Cardiac septum (tissue), 1 donor: ENCODE results near the gene IGFL4. TPM values are rescaled to one million over a fixed set of nuclear protein-coding genes. Genes with fewer than 3 reads are reported as not detected.
A peak's percentile ranks its signal among the peaks of the same experiment; 100 is the strongest.

Experiments
- DNase-seq: peaks from one replicate; pipeline ENCODE4 v3.0.0-alpha.2; 2020; ENCODE audit warnings: low spot score
- intact Hi-C: fragments of 100-400 bp; cut with DNase I; formaldehyde crosslinking; loops from one replicate; pipeline ENCODE4 v1.14.0; 2022
- microRNA-seq: library from miRNA; unstranded; fragments of <30 nt; microRNA quantifications from one replicate; pipeline ENCODE4 v1.2.0, GENCODE V29; 2020
- total RNA-seq: library from RNA; stranded (reverse); fragmentation: NEBNext Ultra II Directional; extraction: Animal tissue kit (Norgen Biotek cat#: 25700); gene quantifications from one replicate; pipeline ENCODE4 v1.2.1, GENCODE V29; 2021
- donor health status: DM: no; HTN: no; CAD: no.

The IGFL4 gene
- total RNA-seq, 1 donor from 2014 or later, result not detected

DNA sequence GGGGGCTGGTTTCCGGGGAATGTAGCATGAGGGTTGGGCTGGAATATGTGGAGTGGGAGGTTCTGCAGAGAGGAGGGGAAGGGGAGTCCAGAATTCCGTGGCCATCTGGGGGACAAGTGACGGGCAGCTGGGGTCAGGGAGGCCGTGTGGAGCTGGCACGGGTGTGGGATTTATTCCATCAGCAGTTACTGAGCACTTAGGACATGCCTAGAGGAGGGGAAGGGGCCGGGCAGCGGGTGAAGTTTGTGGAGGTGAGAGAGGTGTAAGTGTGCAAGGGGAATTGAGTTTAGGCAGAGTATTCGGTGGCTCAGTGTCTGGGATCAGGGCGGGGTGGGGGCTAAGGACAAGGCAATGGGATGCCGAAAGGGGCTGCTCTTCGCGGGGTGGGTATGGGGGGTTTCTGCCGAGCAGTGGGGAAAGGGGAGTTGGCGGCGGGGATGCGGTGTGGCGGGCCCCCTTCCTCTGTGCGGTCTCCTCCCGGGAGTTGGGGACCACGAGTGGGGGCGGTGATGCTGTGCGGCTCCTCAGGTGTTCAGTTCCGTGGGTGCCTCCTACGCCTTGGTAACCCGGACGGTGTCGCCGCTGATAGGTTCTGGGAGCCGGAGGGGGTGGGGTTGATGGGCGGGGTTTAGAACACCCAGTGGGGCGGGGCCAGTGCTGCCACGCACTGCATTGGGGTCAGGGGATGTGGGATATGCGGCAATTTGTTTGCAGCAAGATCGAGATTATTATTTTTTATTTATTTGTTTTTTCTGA is 40.1 kb downstream of the IGFL4 start:
- no peak for DNase-seq
- intact Hi-C loops, result no loop called here

DNA sequence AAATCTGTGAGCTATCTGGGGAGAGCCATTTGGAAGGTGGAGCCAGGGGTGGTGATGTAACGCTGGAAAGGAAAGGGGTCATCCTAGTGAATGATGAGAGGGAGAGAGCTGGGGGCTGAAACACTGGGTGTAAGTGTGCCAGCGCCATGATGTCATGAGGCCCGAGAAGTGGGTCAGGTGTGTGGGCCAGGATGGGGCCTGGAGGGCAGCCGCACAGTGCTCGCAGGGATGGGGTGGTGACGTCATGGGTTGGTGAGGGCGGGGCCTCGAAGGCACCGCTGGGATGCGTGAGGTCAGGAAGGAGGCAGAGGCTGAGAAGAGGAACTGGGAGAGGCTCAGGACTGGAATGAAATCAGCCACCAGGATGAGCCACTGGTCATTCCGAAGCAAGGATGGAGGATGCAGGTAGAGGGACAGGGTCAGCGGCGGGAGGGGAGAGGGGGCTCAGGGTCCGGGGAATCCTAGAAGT is 41.1 kb downstream of the IGFL4 start:
- intact Hi-C loops, result no loop called here
- no peak for DNase-seq

DNA sequence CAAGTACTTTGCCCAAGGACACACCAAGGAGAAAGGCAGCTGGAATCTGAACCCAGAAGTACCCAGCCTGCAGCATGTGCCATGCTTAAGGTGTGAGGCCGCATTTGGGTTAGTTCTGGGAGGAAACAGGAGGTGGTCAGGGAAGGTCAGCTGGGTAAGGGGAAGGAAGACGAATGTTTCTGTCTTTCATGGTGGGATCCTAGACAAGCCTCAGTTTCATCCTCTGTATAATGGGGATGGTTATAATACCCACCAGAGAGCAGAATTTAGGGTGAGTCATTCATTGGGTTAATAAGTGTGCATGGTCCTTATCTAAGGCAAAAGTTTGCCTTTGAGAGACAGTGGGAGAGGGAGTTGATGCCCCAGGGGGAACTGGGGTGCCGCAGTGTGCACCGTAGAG is 42.0 kb downstream of the IGFL4 start:
- intact Hi-C loops, result no loop called here
- DNase-seq, result no peak

DNA sequence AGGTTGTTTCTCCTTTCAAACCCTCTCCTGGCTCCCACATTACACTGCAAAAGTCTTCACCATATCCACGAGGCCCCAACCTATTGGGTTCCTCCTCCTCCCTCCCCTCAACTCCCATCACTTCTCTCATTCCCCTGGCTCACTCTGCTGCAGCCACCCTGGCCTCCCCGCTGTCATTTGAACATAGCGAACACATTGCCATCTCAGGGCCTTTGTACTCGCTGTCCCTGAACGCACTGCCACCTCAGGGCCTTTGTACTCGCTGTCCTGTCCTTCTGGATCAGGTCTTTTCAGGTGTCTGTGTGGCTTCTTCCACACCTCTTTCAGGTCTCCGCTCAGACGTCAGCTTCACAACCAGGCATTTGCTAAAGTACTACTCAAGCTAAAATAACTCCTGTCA is 43.9 kb downstream of the IGFL4 start:
- intact Hi-C loops, result no loop called here
- DNase-seq, result no peak

DNA sequence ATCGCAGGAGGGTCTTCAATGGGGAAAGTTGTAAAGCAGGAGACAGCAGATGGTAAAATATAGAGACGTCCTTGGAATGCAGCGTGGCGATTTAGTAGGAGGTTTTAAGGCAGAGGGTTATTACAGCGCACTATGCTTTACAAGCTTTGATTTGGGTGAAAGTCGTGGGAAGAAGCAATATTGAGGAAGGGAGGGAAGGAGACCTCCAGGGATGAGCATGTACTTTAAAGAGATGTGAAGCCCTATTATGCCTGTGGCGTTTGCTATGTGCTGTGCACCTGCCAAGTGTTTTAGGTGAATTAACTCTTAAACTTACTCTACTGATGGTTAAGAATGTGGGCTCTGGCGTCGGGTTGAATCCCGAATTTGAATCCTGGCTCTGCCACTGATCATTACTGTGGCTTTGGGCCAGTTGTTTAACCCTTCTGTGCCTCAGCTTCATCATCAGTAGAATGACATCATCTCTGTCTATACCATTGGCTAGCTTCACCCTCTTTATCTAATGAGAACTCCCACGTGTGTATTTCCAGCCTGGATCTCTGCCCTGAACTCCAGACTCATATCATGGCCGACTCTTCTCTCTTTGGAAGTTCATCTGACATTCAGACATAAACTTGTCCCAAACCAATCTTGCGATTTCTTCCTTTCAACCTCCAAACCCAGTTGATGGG is 45.0 kb downstream of the IGFL4 start:
- DNase-seq, result no peak
- intact Hi-C loops, result no loop called here

DNA sequence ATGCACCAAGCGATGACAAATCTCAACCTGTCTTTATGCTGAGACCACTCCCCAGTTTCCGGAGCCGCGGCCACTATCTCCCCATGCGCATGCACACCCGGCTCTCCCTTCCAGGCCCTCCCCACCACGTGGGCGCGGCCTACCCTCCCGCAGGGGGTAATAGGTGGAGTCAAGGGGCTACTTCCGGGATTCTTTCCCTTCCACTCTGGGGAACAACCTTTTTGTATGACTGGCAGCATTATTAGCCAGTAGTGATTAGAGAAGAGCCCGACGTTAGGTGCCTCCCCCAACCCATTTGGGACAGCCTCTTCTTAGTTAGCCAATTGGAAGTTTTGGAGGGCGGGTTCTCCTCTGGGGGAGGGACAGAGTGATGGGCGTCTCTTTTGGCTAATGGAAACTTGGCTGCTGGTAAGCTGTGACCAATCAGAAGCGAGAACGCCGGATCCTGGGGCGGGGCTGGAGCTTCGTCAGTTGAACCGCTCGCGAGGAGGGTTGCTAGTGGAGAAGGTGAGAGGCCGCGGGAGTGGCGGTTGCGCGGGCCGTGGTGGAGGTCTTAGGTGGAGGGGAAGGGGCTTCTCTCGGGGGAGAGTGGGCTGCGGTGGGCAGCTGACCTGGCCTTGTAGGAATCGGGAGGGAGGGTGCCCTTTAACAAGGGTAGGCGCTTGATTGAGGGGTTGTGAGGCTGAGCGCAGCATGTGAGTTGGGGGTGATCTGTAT is 45.6 kb downstream of the IGFL4 start, which contains the start of gene CCDC61:
CCDC61 (plus strand) TSS at position 470 of the 717 bp plus-strand sequence. CDS start 7,552 bp downstream, outside the sequence.
- intact Hi-C loops, result no loop called here
- peak; percentile 97 for DNase-seq

DNA sequence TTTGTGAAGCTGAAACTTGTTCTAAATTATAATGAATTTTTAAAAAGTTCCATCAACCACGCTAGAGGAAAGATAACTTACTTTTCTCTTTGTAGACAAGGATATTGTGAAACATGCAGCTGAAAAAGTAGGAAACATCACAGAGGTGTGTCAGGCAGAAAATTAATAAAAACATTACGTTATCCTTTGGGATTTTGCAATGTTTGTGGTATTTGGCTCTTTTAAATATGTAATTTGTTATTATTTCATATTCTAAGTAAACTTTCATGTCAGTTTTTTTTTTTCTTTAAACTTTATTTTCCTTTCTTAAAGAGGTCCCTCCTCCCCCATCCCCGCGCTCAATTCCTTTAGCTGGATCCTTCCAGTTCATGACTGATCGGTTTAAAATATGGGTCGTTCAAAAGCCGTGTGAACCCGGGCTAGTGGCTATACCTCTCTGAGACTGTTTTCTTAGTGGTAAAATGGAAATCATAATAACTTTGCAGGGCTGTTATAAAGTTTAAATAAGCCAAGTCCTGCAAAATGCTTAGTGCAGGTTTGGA is 46.3 kb downstream of the IGFL4 start:
- DNase-seq, result no peak
- intact Hi-C loops, result no loop called here

DNA sequence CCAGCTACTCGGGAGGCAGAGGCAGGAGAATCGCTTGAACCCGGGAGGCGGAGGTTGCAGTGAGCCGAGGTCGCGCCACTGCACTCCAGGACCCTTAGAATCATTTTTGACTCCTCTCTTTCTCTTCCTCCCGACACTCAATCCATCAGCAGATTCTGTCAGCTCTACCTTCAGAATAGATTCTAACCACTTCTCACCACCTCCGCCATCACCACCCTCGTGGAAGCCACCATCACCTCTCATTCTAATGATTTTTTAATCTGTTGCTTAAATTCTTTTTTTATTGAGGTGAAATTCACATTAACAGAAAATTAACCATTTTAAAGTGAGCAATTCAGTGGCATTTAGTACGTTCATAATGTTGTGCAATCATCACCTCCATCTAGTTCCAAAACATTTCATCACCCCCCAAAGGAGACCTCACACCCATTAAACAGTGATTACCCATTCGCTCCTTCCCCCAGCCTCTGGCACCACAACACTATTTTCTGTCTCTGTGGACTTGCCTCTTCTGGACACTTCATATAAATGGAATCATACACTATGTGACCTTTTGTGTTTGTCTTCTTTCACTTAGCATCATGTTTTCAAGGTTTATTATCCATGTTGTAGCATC is 50.6 kb downstream of the IGFL4 start:
- DNase-seq, result no peak
- intact Hi-C loops, result no loop called here

Small RNA genes within 50 kb of the gene (microRNA-seq; reads per million reads assigned to microRNA genes)
- gene MIR769, result 77.0 reads per million, percentile 55 among the genes with 10 or more reads in this experiment

Other genes with a start within 250 kb of the IGFL4 start
- 120 TPM for gene DMWD, start 248.2 kb downstream of the IGFL4 start, total RNA-seq
- gene RSPH6A, start 225.7 kb downstream of the IGFL4 start, total RNA-seq, result 0.16 TPM
- gene SYMPK, start 177.9 kb downstream of the IGFL4 start, total RNA-seq, result 33.6 TPM
- gene FOXA3, start 176.7 kb downstream of the IGFL4 start, total RNA-seq, result not detected
- gene IRF2BP1, start 154.9 kb downstream of the IGFL4 start, total RNA-seq, result 17.4 TPM
- 10.3 TPM for gene MYPOP, start 138.4 kb downstream of the IGFL4 start, total RNA-seq
- gene NANOS2, start 126.2 kb downstream of the IGFL4 start, total RNA-seq, result not detected
- gene NOVA2, start 67.1 kb downstream of the IGFL4 start, total RNA-seq, result 5.9 TPM
- gene CCDC61, start 45.5 kb downstream of the IGFL4 start, total RNA-seq, result 10.4 TPM
- gene PGLYRP1, start 17.9 kb downstream of the IGFL4 start, total RNA-seq, result 0.59 TPM
- not detected for gene IGFL3, start 83.7 kb upstream of the IGFL4 start, total RNA-seq
- gene IGFL2, start 107.2 kb upstream of the IGFL4 start, total RNA-seq, result not detected
- gene IGFL1, start 188.7 kb upstream of the IGFL4 start, total RNA-seq, result not detected